ENCODE data around the gene CFAP221. TPM values are rescaled to one million over a fixed set of nuclear protein-coding genes. Genes with fewer than 3 reads are reported as not detected.
A peak's percentile ranks its signal among the peaks of the same experiment; 100 is the strongest.

Gene CFAP221
- total RNA-seq, 2 experiments from 2014 or later: not detected

DNA sequence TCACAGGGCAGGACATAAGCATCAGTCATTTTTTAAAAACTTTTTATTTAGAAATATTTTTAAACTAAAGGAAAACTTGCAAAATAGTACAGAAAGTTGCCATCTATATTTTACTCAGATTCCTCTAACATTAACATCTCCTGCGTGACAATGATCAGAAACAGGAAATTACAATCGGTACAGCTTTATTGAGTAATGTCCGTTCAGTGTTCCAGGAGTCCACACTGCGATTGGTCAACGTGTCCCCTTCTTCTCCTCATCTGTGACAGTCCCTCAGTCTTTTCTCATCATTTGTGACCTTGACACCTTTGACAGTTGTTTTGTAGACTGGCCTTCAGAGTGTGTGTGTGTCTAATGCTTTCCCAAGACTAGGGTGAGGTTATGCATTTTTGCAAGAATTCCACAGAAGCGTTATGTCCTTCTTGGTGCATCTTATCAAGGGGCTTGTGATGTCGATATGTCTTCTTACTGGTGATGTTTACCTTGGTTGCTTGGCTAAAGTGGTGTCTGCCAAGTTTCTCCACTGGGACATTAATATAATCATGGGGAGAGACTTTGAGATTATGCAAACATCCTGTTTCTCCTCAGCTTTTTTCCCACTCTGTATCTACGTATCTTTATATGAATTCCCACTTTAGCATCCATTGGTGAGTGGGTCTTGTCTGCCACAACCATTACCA, 113.4 kb downstream of the CFAP221 start:
- no peak overlapping the region for H3K4me2 ChIP-seq (ENCODE audit: low read length)
- no peaks in the 10 kb centered on the region for H3K9me3 ChIP-seq (ENCODE audit: low read length)
- no peak overlapping the region for H3K27ac ChIP-seq (ENCODE audit: low read depth, low read length, poor library complexity, severe bottlenecking)
- H3K4me1 ChIP-seq (ENCODE audit: insufficient read depth, low read length, poor library complexity, severe bottlenecking): no peaks in the 10 kb centered on the region
- no TSS peak for BruUV-seq (replicated peaks)
- H3K9me2 ChIP-seq (ENCODE audit: insufficient read depth, low read length): no peaks in the 10 kb centered on the region
- ChIA-PET CTCF (ENCODE audit: unreplicated experiment) (interaction anchor here (0.5 kb wide), 1 partner anchor 471 kb away, joined by 3 read pairs; no protein-coding TSS in a partner anchor), POLR2A (interaction anchor here (0.6 to 1.2 kb wide), 4 partner anchors 9 to 993 kb away, joined by 3 read pairs; no protein-coding TSS in a partner anchor)
- intact Hi-C loops (cut with micrococcal nuclease; ENCODE audit: unreplicated experiment): no loop called here
- no peak overlapping the region for H2AFZ ChIP-seq (ENCODE audit: low read length)
- no peak overlapping the region for H3K4me3 ChIP-seq (ENCODE audit: low read depth, low read length, poor library complexity, severe bottlenecking)
- no peak for TF ChIP-seq EZH2phosphoT487 (IDR thresholded peaks at IDR 0.05; ENCODE audit: borderline replicate concordance, low read depth, low read length)
- TF ChIP-seq, protein P1, sequence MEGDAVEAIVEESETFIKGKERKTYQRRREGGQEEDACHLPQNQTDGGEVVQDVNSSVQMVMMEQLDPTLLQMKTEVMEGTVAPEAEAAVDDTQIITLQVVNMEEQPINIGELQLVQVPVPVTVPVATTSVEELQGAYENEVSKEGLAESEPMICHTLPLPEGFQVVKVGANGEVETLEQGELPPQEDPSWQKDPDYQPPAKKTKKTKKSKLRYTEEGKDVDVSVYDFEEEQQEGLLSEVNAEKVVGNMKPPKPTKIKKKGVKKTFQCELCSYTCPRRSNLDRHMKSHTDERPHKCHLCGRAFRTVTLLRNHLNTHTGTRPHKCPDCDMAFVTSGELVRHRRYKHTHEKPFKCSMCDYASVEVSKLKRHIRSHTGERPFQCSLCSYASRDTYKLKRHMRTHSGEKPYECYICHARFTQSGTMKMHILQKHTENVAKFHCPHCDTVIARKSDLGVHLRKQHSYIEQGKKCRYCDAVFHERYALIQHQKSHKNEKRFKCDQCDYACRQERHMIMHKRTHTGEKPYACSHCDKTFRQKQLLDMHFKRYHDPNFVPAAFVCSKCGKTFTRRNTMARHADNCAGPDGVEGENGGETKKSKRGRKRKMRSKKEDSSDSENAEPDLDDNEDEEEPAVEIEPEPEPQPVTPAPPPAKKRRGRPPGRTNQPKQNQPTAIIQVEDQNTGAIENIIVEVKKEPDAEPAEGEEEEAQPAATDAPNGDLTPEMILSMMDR (conservative IDR thresholded peaks at IDR 0.05; ENCODE audit: low read length): no peak
- no peaks in the 10 kb centered on the region for H4K20me1 ChIP-seq (ENCODE audit: insufficient read depth, low read length)
- H3K79me2 ChIP-seq (ENCODE audit: insufficient read depth, low read depth, low read length): no peaks in the 10 kb centered on the region
- no peaks in the 10 kb centered on the region for H3K36me3 ChIP-seq (ENCODE audit: insufficient read depth, low read length)
- DNase-seq (ENCODE audit: low spot score): no peak

- no peak for TF ChIP-seq EZH2phosphoT487 (IDR thresholded peaks at IDR 0.05; ENCODE audit: borderline replicate concordance, low read depth, low read length)
- TF ChIP-seq, protein P1 (conservative IDR thresholded peaks at IDR 0.05; ENCODE audit: low read length): peak; percentile 95
- BruUV-seq (replicated peaks): no TSS peak
- H3K9me3 ChIP-seq (ENCODE audit: low read length): no peaks in the 10 kb centered on the region
- H3K9me2 ChIP-seq (ENCODE audit: insufficient read depth, low read length): no peaks in the 10 kb centered on the region
- H4K20me1 ChIP-seq (ENCODE audit: insufficient read depth, low read length): no peaks in the 10 kb centered on the region
- H3K4me3 ChIP-seq (ENCODE audit: low read depth, low read length, poor library complexity, severe bottlenecking): no peak overlapping the region
- H3K4me2 ChIP-seq (ENCODE audit: low read length): no peak overlapping the region
- no peaks in the 10 kb centered on the region for H3K4me1 ChIP-seq (ENCODE audit: insufficient read depth, low read length, poor library complexity, severe bottlenecking)
- H3K27ac ChIP-seq (ENCODE audit: low read depth, low read length, poor library complexity, severe bottlenecking): no peak overlapping the region
- H2AFZ ChIP-seq (ENCODE audit: low read length): no peak overlapping the region
- no peaks in the 10 kb centered on the region for H3K79me2 ChIP-seq (ENCODE audit: insufficient read depth, low read depth, low read length)
- peak; percentile 53 for DNase-seq (ENCODE audit: low spot score)
- POLR2A ChIA-PET: no interaction called here
- intact Hi-C loops (cut with micrococcal nuclease; ENCODE audit: unreplicated experiment): loop anchor here (1.0 to 5.0 kb wide), 3 partner anchors 18 to 252 kb away; no protein-coding TSS in a partner anchor
- H3K36me3 ChIP-seq (ENCODE audit: insufficient read depth, low read length): no peaks in the 10 kb centered on the region
- CTCF ChIA-PET (ENCODE audit: unreplicated experiment): interaction anchor here (1.4 kb wide), 1 partner anchor 18 kb away, joined by 3 read pairs; no protein-coding TSS in a partner anchor
Measured at GRCh38 chr2:119659601-119660342, 115.5 kb downstream of the CFAP221 start.
